Activated naive CD4-positive, alpha-beta T cell treated with anti-CD3 and anti-CD28 coated beads for 36 hours (primary cell): ENCODE data around the gene CIAO3. TPM values are rescaled to one million over a fixed set of nuclear protein-coding genes. Genes with fewer than 3 reads are reported as not detected.

Experiments used
- CTCF ChIA-PET: fragments of 350-600 bp; sonication (Branson Sonifier 250); formaldehyde crosslinking; loops from one replicate; lab custom pipeline; 2021; ENCODE audit warnings: antibody characterized with exemption; lab: Charles Lee
- DNase-seq: peaks from one replicate; pipeline ENCODE4 v3.0.0-alpha.2; 2020
- H3K27ac Mint-ChIP-seq: one replicate; pipeline ENCODE4 v1.8.0; 2021; ENCODE audit warnings: mild to moderate bottlenecking, mixed read lengths
- H3K27me3 Mint-ChIP-seq: one replicate; pipeline ENCODE4 v1.8.0; 2021; ENCODE audit warnings: low read depth, mixed read lengths
- H3K36me3 Mint-ChIP-seq: one replicate; pipeline ENCODE4 v1.8.0; 2021; ENCODE audit warnings: low read depth, mixed read lengths
- H3K4me1 Mint-ChIP-seq: one replicate; pipeline ENCODE4 v1.8.0; 2021; ENCODE audit warnings: low read depth, mixed read lengths
- H3K4me3 Mint-ChIP-seq: one replicate; pipeline ENCODE4 v1.8.0; 2021; ENCODE audit warnings: mild to moderate bottlenecking, moderate library complexity, mixed read lengths
- H3K9me3 Mint-ChIP-seq: one replicate; pipeline ENCODE4 v1.8.0; 2021; ENCODE audit warnings: mixed read lengths
- intact Hi-C: fragments of 100-400 bp; cut with micrococcal nuclease; formaldehyde crosslinking; loops from one replicate; pipeline ENCODE4 v1.15.1; 2023
- total RNA-seq, 2 experiments: library from RNA; stranded (reverse); gene quantifications; one replicate each; pipeline ENCODE4 v1.2.3, GENCODE V29; 2021

The CIAO3 gene
- total RNA-seq, 2 experiments from 2014 or later = 32.7 to 34.3 TPM

- Mint-ChIP-seq H3K9me3 (no peaks in the 10 kb centered on the region), H3K27ac (no peak overlapping the region), H3K4me3 (no peak overlapping the region), H3K4me1 (peaks cover 2% of the 10 kb centered on the region), H3K36me3 (no peaks in the 10 kb centered on the region), H3K27me3 (peaks cover 53% of the 10 kb centered on the region)
- CTCF ChIA-PET = interaction anchor here (0.8 kb wide), 1 partner anchor 12 kb away, joined by 3 read pairs; no protein-coding TSS in a partner anchor
- no peak for DNase-seq
- intact Hi-C loops = no loop called here
These were observed 32.8 kb downstream of the CIAO3 start for GRCh38 chr16:708019-708418.

GRCh38 chr16:707062-707538 is 33.7 kb downstream of the CIAO3 start:
- H3K27ac Mint-ChIP-seq = no peak overlapping the region
- H3K4me1 Mint-ChIP-seq = peaks cover 2% of the 10 kb centered on the region
- H3K4me3 Mint-ChIP-seq = no peak overlapping the region
- peaks cover 56% of the 10 kb centered on the region for H3K27me3 Mint-ChIP-seq
- no peak for DNase-seq
- intact Hi-C loops = no loop called here
- CTCF ChIA-PET = interaction anchor here (0.8 kb wide), 1 partner anchor 11 kb away, joined by 3 read pairs; no protein-coding TSS in a partner anchor
- no peaks in the 10 kb centered on the region for H3K9me3 Mint-ChIP-seq
- no peaks in the 10 kb centered on the region for H3K36me3 Mint-ChIP-seq

DNA sequence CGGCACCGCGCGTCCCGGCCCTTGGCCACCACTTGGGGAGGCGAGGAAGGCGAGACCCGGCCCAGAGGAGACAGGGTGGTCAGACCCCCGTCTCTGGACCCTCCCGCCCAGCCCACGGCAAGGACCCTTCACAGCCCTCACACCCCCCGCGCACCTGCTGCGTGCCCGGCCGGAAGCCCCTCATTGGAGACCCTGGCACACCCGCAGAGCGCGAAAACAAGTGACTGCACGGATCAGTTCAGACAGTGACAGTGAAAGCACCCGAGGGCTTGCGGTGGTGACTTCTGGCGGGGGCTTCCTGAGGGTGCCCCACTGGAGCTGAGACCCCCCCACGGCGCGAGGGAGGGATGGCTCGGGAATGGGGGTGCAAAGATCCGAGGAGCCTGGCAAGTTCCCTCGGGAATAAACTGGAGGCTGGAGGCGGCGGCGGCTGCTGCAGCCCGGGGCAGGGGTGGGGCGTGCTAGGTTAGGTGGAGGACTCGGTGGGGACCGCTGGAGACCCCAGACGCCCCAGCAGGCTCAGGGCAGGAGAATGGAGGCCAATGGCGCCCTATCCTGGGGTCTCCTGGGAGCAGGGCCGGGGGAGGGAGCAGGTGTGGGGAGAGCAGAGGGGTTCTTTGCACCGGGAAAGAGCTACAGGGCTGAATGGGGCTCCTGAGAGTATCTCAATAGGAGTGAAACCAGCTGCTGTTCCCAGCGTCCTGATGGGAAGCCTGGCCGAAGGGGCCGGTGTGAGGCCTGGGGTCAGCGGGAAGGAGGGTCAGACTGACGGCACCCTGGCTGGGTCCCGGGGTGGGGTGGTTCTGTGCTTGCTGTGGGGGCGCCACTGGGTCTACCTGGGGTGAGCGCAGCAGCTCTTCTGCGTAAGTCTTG is 34.4 kb downstream of the CIAO3 start:
- CTCF ChIA-PET = no interaction called here
- Mint-ChIP-seq H3K27me3 (peaks cover 58% of the 10 kb centered on the region), H3K36me3 (no peaks in the 10 kb centered on the region), H3K27ac (no peak overlapping the region), H3K9me3 (no peaks in the 10 kb centered on the region), H3K4me3 (no peak overlapping the region), H3K4me1 (peaks cover 2% of the 10 kb centered on the region)
- DNase-seq = no peak
- intact Hi-C loops = no loop called here

GRCh38 chr16:705431-706188 is 35.2 kb downstream of the CIAO3 start, which contains the start of gene FBXL16:
FBXL16 (minus strand) TSS chr16:705801; CDS start chr16:697405, 8,396 bp downstream.
- no peak for DNase-seq
- H3K27ac Mint-ChIP-seq = no peak within 1 kb of the TSS

DNA sequence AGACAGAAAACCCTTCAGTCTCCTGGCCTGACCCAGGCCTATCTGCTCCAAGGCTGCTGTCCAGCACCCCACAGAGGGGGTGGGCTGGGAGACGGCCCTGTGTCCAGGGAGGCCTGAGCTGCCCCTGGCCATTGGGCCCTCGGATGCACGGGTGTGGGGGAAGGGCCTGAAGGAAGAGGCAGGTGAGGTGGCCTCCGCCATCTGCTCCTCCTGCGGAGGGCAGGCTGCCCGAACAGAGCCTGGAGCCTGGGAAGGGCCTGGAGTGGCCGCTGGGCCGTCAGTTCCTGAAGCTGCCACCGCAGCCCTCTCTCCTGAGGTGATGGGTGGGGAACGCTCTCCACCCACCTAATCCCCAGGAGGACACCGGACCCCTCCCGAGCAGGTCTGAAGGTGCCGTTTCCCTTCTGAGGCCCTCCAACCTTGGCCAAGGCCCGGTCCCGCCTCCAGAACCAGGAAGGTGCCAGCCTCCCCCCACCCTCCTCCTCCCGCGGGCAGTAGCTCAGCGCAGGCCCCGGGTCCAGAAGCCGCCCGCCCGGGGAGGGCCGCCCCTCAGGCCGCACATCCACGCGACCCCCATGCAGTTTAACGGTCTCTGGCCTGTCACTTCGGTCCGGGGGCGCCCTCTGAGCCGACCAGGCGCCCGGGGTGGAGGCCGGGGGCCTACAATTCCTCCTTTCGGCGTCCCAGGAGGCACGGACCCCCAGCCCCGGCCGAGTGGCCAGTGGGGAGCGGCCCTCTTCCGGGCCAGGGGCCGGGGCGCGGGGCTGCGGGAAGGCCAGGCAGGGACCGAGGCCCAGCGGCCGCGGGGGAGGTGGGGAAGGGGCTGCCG is 36.0 kb downstream of the CIAO3 start:
- no peak overlapping the region for H3K4me3 Mint-ChIP-seq
- intact Hi-C loops = no loop called here
- CTCF ChIA-PET = no interaction called here
- peaks cover 56% of the 10 kb centered on the region for H3K27me3 Mint-ChIP-seq
- H3K27ac Mint-ChIP-seq = no peak overlapping the region
- no peaks in the 10 kb centered on the region for H3K9me3 Mint-ChIP-seq
- H3K36me3 Mint-ChIP-seq = no peaks in the 10 kb centered on the region
- DNase-seq = no peak
- H3K4me1 Mint-ChIP-seq = peaks cover 4% of the 10 kb centered on the region

More at GRCh38 chr16:705431-706188, 35.2 kb downstream of the CIAO3 start, which contains the start of gene FBXL16:
- H3K4me1 Mint-ChIP-seq = peaks cover 4% of the 10 kb centered on the region
- no peaks in the 10 kb centered on the region for H3K9me3 Mint-ChIP-seq
- H3K27me3 Mint-ChIP-seq = peaks cover 59% of the 10 kb centered on the region
- intact Hi-C loops = no loop called here
- CTCF ChIA-PET = no interaction called here
- H3K4me3 Mint-ChIP-seq = no peak within 1 kb of the TSS
- H3K36me3 Mint-ChIP-seq = no peaks in the 10 kb centered on the region

- H3K27ac Mint-ChIP-seq = no peak overlapping the region
- no peaks in the 10 kb centered on the region for H3K9me3 Mint-ChIP-seq
- H3K36me3 Mint-ChIP-seq = no peaks in the 10 kb centered on the region
- intact Hi-C loops = no loop called here
- peaks cover 6% of the 10 kb centered on the region for H3K4me1 Mint-ChIP-seq
- H3K27me3 Mint-ChIP-seq = peaks cover 51% of the 10 kb centered on the region
- CTCF ChIA-PET = interaction anchor here (1.1 kb wide), 1 partner anchor 8 kb away, joined by 4 read pairs; no protein-coding TSS in a partner anchor
- H3K4me3 Mint-ChIP-seq = no peak overlapping the region
- no peak for DNase-seq
These were observed 36.8 kb downstream of the CIAO3 start for GRCh38 chr16:704047-704446.

DNA sequence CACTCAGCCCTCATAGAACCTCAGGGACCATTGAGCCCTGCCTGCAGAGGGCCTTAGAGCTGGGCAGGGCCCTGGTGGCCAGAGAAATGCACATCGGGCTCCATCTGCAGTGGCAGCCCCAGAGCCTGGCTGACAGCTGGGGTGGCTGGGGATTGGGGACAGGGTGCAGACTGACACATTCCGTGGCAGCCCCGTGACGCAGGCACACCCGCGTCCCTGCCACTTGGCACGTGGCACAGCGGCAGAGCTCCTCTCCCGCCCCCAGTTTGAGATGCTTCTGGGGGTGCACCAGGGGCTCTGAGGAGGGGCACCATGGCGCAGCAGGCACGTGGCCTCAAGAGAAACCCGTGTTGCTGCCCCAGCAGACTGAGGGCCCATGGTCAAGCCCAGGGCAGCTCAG is 37.4 kb downstream of the CIAO3 start:
- intact Hi-C loops = no loop called here
- DNase-seq = no peak
- no peak overlapping the region for H3K4me3 Mint-ChIP-seq
- CTCF ChIA-PET = interaction anchor here (0.6 to 1.1 kb wide), 2 partner anchors 9 to 28 kb away, joined by 3 to 4 read pairs; no protein-coding TSS in a partner anchor
- H3K27me3 Mint-ChIP-seq = peaks cover 45% of the 10 kb centered on the region
- no peak overlapping the region for H3K27ac Mint-ChIP-seq
- H3K4me1 Mint-ChIP-seq = peaks cover 6% of the 10 kb centered on the region
- no peaks in the 10 kb centered on the region for H3K9me3 Mint-ChIP-seq
- H3K36me3 Mint-ChIP-seq = no peaks in the 10 kb centered on the region

GRCh38 chr16:702341-702740 is 38.5 kb downstream of the CIAO3 start:
- Mint-ChIP-seq H3K9me3 (no peaks in the 10 kb centered on the region), H3K27me3 (peaks cover 38% of the 10 kb centered on the region), H3K27ac (no peak overlapping the region), H3K36me3 (no peaks in the 10 kb centered on the region), H3K4me3 (no peak overlapping the region), H3K4me1 (peaks cover 6% of the 10 kb centered on the region)
- CTCF ChIA-PET = no interaction called here
- intact Hi-C loops = no loop called here
- no peak for DNase-seq

- Mint-ChIP-seq H3K27me3 (peaks cover 26% of the 10 kb centered on the region), H3K36me3 (no peaks in the 10 kb centered on the region), H3K27ac (no peak overlapping the region), H3K4me1 (peaks cover 10% of the 10 kb centered on the region), H3K4me3 (no peak overlapping the region), H3K9me3 (no peaks in the 10 kb centered on the region)
- CTCF ChIA-PET = interaction anchor here (1.0 kb wide), 1 partner anchor 11 kb away, joined by 5 read pairs; no protein-coding TSS in a partner anchor
- intact Hi-C loops = no loop called here
- no peak for DNase-seq
These were observed 39.9 kb downstream of the CIAO3 start for GRCh38 chr16:700684-701584.

DNA sequence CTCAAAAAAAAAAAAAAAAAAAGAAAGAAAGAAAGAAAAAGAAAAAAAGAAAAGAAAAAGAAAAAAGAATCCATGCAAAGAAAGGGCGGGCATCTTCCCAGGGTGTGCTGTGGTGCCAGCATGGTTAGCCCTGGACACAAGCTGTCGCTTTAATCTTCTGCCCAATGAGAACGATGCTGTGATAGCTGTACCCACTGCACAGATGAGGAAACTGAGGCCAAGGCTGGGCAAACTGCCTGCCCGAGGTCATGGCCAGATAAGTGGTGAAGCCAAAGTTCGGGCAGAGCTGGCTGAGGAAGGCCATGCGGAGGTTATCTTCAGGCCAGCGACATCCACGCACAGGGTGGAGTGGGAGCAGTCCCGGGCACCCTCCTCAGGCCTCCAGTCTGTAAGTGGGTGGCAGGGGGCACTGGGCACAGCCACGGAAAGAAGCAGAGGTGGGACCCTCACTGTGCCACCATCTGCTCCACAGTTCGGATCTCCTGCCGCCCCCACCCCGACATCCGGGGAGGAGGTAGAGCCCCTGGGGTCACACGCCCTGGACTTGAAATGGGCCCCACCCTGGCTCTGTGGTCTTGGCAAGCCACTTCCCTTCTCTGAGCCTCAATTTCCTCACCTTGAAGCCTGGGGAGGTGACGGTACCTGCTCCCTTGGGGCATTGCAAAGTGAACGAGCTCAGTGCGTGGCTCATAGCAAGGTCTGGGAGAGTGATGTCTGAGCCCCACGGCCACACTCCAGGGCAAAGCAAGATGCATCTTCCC is 41.7 kb downstream of the CIAO3 start:
- no peak for DNase-seq
- no peaks in the 10 kb centered on the region for H3K36me3 Mint-ChIP-seq
- H3K9me3 Mint-ChIP-seq = no peaks in the 10 kb centered on the region
- peaks cover 18% of the 10 kb centered on the region for H3K4me1 Mint-ChIP-seq
- CTCF ChIA-PET = no interaction called here
- peaks cover 23% of the 10 kb centered on the region for H3K27me3 Mint-ChIP-seq
- intact Hi-C loops = no loop called here
- H3K4me3 Mint-ChIP-seq = no peak overlapping the region
- no peak overlapping the region for H3K27ac Mint-ChIP-seq
